VCaP (cell line): ENCODE data around the gene FOXN3.
A peak's percentile ranks its signal among the peaks of the same experiment; 100 is the strongest.

Experiments
- H3K27ac ChIP-seq: fragments of 450-650 bp; 2 replicates; pipeline ENCODE4 v1.5.1; 2017
- CTCF ChIP-seq: fragments of 450-650 bp; conservative IDR thresholded peaks from 2 replicates; pipeline ENCODE4 v1.5.1; 2017; ENCODE audit warnings: mild to moderate bottlenecking, moderate library complexity

FOXN3 gene

DNA sequence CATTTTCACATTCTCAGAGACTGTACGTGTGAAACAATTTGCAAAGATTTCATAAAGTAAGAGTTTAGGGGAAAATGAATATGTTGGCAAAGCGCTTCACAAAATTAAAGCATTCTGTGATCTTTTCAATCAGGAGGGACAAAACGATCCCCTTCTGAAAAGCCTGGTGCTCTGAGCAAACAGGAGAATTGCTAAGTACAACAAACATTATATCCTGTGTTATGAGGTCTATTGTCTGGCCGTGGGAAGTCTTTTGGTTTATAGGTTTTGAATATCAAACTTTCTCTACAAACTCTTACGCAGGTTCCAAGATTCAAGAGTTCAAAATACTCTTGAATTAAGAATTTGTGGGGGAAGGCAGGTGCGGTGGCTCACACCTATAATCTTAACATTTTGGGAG, 7.2 kb upstream of the FOXN3 start:
- peak overlapping the region; percentile 40; the same call in 1 of the 2 replicates for H3K27ac ChIP-seq
- no peak for TF ChIP-seq CTCF

- peak overlapping the region; percentile 42; the same call in 1 of the 2 replicates for H3K27ac ChIP-seq
- no peak for TF ChIP-seq CTCF
Measured at GRCh38 chr14:89422952-89423345, 5.9 kb upstream of the FOXN3 start.

DNA sequence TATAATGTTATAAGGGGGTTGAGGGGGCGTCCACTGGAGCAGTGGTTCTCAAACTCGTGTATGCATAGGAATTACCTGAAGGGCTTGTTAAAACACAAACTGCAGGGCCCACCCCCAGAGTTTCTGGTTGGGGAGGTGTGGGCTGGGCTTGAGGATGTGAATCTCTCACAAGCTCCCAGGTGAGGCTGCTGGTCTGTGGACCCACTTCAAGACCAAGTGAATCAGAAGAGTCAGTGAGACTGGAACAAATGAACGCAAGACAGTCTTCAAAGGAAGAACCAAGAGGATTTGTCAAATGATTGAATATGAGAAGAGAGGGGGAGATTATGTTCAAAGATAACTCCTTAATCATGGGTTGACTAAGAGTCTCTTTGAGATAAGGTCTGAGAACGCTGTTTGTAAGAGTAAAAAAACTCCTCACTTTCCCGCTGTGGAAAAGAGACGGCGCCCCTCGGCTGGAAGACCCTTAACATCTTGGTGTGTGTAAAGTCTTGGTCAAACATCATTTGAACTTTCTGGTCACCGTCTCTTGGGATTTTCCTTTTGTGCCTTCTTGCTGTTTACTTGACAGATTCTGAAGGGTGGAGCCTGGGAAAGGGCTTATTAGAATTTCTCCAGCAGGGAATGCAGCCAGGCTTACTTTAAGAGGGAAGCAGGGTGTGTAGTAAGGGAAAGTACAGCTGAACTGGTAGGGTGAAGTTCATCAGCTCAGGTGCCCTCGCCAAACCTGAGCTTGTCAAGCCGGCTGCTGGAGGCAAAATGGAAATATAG, 5.3 kb upstream of the FOXN3 start:
- no peak for TF ChIP-seq CTCF

DNA sequence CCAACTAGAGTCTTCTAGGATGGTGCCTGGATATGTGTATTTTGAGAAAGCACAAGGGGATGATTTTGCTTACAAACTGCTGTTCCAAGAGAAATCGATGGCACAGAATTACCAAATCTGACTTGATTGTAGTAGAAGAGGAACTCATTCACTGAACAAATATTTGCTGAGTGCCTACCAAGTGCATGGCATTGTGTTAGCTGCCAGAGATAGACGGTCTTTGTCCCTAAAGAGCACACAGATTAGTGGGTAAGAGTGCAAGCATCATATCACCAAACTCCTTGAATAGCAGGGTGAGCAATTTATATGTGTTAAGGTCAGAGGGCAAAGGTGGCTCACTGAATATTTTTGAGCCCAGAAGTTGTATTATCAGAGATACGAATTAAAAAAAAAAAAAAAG, 3.5 kb upstream of the FOXN3 start:
- no peak overlapping the region for H3K27ac ChIP-seq
- TF ChIP-seq CTCF = no peak

More for the DNA sequence above, 5.3 kb upstream of the FOXN3 start:
- peak overlapping the region; percentile 42; the same call in 1 of the 2 replicates for H3K27ac ChIP-seq

GRCh38 chr14:89419973-89420482, 3.0 kb upstream of the FOXN3 start:
- TF ChIP-seq CTCF = no peak
- no peak overlapping the region for H3K27ac ChIP-seq

DNA sequence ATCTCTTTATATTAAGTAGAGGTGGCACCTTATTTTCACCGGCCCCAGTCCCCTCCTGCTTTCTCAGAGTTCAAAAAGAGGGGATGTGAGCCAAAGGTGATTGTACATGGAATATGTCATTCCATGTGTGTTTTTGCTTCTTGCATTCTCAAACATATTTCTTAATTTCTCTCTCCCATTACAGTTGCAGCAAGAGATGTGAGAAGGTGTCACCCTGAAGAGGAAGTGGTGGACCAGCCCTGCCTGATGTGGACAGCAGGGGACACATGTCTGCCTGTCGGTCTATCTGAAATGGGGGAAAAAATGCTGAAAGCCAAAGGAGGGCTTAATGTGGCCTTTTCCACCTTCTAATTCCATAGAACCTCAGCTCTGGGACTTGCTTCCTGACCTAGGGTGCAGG, 1.9 kb upstream of the FOXN3 start:
- no peak overlapping the region; the same call in 1 of the 2 replicates for H3K27ac ChIP-seq
- no peak for TF ChIP-seq CTCF

DNA sequence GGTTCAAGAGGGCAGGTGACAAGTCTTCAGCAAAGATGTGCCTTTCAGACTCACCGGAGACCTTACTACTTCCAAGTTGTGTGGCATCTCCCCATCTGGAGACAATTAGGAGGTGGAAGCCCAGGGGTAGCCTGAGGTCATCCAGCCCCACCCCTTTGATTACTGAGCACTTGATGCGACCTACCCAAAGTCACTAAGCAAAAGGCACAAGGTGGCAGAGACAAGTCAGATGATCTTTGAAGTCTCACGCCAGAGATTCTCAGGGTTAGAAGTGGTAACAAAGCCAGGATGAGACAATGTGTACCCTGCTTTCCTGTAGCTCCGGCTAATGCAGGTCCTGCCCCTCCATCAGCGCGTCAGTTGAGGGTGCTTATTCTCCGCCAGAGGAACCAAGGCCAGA, 1.4 kb upstream of the FOXN3 start:
- peak overlapping the region; percentile 98 for H3K27ac ChIP-seq
- no peak for TF ChIP-seq CTCF
